Psoas muscle (tissue), 8 donors: ENCODE data around the gene DCP2. TPM values are rescaled to one million over a fixed set of nuclear protein-coding genes. Genes with fewer than 3 reads are reported as not detected.

Experiments used
- ATAC-seq, 4 donors: fragments of 200-7000 bp; cut with Tn5 transposase; one replicate each; pipeline ENCODE4 v1.9.1; 2020; ENCODE audit warnings: moderate library complexity in 3 of 4, mild to moderate bottlenecking in 2 of 4
- DNase-seq, 2 donors: peaks; one replicate each; pipeline ENCODE4 v3.0.0-alpha.2; 2020
- H3K27ac ChIP-seq: fragments of 200-600 bp; one replicate; pipeline ENCODE4 v1.8.0; 2022
- H3K27me3 ChIP-seq, 3 donors: fragments of 200-600 bp in 1 of 3; one replicate each; pipeline versions ENCODE4 v1.6.1 to v1.8.0; 2013 to 2022; ENCODE audit warnings: low read length in 2 of 3, mild to moderate bottlenecking in 2 of 3, moderate library complexity in 1 of 3; ENCODE audit not compliant: insufficient read depth in 3 of 3
- H3K36me3 ChIP-seq, 2 donors: fragments of 200-600 bp in 1 of 2; one replicate each; pipeline versions ENCODE4 v1.6.1 to v1.8.0; 2013 to 2022; ENCODE audit warnings: low read depth in 1 of 2, mild to moderate bottlenecking in 1 of 2, moderate library complexity in 1 of 2; ENCODE audit not compliant: insufficient read depth in 1 of 2
- H3K4me1 ChIP-seq: fragments of 200-600 bp; one replicate; pipeline ENCODE4 v1.8.0; 2022
- H3K4me3 ChIP-seq: fragments of 200-600 bp; one replicate; pipeline ENCODE4 v1.8.0; 2022; ENCODE audit warnings: mild to moderate bottlenecking
- H3K9me3 ChIP-seq: fragments of 200-600 bp; one replicate; pipeline ENCODE4 v1.8.0; 2022
- WGBS, 3 donors: extraction: QIAGEN DNeasy Blood & Tissue Kit; methylation state at CpG; one replicate each; pipeline versions ENCODE4 v1.1.6 to v1.1.7; 2013; 5-methylcytosine and 5-hydroxymethylcytosine counted together
- intact Hi-C, 2 donors: fragments of 100-400 bp; cut with DNase I; formaldehyde crosslinking; loops; one replicate each; pipeline versions ENCODE4 v1.11.0 to v1.14.2; 2022
- polyA plus RNA-seq, 3 donors: library from polyadenylated mRNA; stranded (reverse); fragments of 200-250 nt; gene quantifications; one replicate each; pipeline ENCODE4 v1.2.3, GENCODE V29; 2013
- total RNA-seq, 4 donors: library from RNA; stranded (reverse); fragmentation: NEBNext Ultra II Directional in 2 of 4; extraction: Animal tissue kit (Norgen Biotek cat#: 25700) in 2 of 4; gene quantifications; one replicate each; pipeline versions ENCODE4 v1.2.1 to v1.2.4, GENCODE V29; 2021 to 2023
- TF ChIP-seq, protein P1 (sequence below): fragments of 200-600 bp; IDR thresholded peaks from one replicate; pipeline ENCODE4 v1.8.0; 2022; ENCODE audit warnings: antibody characterized with exemption
- donor health status: healthy with polysubstance abuse.
- donor health status: DM: no; HTN: no; CAD: no; lungs with moderate emphysema.
- donor health status: Bipolar disorder and iron deficiency.
- donor health status: healthy.
- donor health status: DM: yes; HTN: yes; CAD: no.
- donor health status: DM: no; HTN: no; CAD: no.
- donor health status: DM: no; HTN: no; CAD: no.
- donor health status: DM: yes; HTN: yes; CAD: no.

The DCP2 gene
- total and polyA plus RNA-seq, 7 donors: 4.0 to 41.7 (median 20.2) TPM

DNA sequence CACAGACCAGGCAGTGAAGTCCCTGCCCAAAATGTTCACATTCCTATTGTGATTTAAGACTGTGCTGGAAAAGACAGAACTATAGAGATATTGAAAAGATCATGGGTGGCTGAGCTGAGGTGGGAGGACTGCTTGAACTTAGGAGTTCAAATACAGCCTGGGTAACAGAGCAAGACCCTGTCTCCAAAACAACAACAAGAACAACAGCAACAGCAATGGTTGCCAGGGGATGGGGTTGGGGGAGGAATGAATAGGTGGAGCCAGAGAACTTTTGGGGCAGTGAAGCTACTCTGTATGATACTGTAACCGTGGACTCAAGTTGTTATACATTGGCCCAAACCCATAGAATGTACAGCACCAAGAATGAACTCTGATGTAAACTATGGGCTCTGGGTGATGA, 88.2 kb downstream of the DCP2 start:
- TF ChIP-seq, protein P1, sequence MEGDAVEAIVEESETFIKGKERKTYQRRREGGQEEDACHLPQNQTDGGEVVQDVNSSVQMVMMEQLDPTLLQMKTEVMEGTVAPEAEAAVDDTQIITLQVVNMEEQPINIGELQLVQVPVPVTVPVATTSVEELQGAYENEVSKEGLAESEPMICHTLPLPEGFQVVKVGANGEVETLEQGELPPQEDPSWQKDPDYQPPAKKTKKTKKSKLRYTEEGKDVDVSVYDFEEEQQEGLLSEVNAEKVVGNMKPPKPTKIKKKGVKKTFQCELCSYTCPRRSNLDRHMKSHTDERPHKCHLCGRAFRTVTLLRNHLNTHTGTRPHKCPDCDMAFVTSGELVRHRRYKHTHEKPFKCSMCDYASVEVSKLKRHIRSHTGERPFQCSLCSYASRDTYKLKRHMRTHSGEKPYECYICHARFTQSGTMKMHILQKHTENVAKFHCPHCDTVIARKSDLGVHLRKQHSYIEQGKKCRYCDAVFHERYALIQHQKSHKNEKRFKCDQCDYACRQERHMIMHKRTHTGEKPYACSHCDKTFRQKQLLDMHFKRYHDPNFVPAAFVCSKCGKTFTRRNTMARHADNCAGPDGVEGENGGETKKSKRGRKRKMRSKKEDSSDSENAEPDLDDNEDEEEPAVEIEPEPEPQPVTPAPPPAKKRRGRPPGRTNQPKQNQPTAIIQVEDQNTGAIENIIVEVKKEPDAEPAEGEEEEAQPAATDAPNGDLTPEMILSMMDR: no peak
- no peak for DNase-seq
- Histone ChIP-seq H3K4me3 (no peak overlapping the region), H3K27ac (no peak overlapping the region), H3K4me1 (no peaks in the 10 kb centered on the region), H3K36me3 (peaks cover 3 to 23% of the 10 kb centered on the region in 2 donors), H3K27me3 (no peaks in the 10 kb centered on the region), H3K9me3 (no peaks in the 10 kb centered on the region)
- ATAC-seq: no peak
- 96 to 100% (median 100%) methylated on average over 1 of the region's 1 CpG for WGBS, 3 donors
- intact Hi-C loops: no loop called here

- ATAC-seq (no peak), DNase-seq (no peak)
- intact Hi-C loops: no loop called here
- H3K27me3 ChIP-seq: no peaks in the 10 kb centered on the region
- H3K4me3 ChIP-seq: no peak overlapping the region
- TF ChIP-seq, protein P1: no peak
- peaks cover 3 to 24% of the 10 kb centered on the region in 2 donors for H3K36me3 ChIP-seq
- no peak overlapping the region for H3K27ac ChIP-seq
- WGBS, 3 donors: 94 to 98% (median 97%) methylated on average over 2 of the region's 2 CpGs
- H3K9me3 ChIP-seq: no peaks in the 10 kb centered on the region
- no peaks in the 10 kb centered on the region for H3K4me1 ChIP-seq
These were observed 89.0 kb downstream of the DCP2 start for GRCh38 chr5:113065626-113066025.

DNA sequence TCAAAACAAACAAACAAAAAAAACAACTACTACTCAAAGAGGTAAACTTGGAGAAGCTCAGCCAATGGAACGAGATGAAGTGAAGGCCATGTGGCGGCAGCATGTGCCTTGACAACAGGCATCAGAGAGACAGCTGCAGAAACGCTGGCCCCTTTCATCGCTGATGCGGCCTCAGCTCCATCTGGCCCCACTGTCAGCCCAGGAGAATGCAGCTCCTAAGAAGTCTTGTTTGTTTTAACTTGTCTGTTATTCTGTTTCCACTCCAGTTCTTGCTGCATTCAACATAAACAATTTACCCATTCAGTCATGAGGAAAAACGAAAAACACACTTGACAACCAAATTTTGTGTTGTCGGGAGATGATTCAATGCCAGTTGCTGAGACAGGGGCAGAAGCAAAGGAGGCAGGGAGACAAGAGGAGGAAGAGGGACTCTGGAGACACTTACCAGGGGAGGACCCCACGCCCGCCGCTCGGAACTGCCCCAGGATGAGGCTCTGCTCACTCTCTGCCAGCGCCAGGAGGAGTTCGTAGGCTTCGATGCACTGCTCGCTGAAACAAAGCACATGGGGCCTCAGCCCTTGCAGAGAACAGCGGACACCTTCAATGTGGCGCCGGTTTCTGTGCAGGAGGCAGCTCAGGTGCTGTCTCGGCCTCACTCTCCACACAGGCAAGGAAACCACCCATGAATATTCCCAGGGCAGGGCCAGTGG, 91.2 kb downstream of the DCP2 start:
- H3K27me3 ChIP-seq: no peaks in the 10 kb centered on the region
- H3K36me3 ChIP-seq: peaks cover 5 to 27% of the 10 kb centered on the region in 2 donors
- TF ChIP-seq, protein P1: no peak
- no peaks in the 10 kb centered on the region for H3K9me3 ChIP-seq
- ATAC-seq: no peak
- WGBS, 3 donors: 81 to 89% (median 88%) methylated on average over 19 of the region's 19 CpGs
- DNase-seq: no peak
- intact Hi-C loops: no loop called here
- no peak overlapping the region for H3K4me3 ChIP-seq
- H3K27ac ChIP-seq: no peak overlapping the region
- H3K4me1 ChIP-seq: no peaks in the 10 kb centered on the region

DNA sequence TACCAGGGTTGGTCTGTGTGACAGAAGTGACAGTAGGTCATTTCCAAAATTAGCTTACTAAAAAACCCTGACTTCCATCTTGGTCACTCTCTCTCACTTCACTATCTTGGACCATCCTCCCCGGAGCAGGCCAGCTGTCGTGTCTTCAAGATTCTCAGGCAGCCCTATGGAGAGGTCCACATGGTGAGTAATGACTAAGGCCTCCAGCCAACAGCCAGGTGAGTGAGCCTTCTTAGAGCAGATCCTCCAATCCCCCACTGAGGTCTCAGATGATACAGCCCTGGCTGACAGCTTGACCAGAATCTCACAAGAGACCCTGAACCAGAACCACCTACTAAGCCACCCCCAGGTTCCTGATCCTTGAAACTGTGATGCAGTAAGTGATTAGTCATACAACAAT, 92.0 kb downstream of the DCP2 start:
- intact Hi-C loops: no loop called here
- TF ChIP-seq, protein P1: no peak
- 54 to 81% (median 75%) methylated on average over 2 of the region's 2 CpGs for WGBS, 3 donors
- Histone ChIP-seq H3K36me3 (peaks cover 5 to 21% of the 10 kb centered on the region in 2 donors), H3K9me3 (no peaks in the 10 kb centered on the region), H3K27me3 (no peaks in the 10 kb centered on the region), H3K4me3 (no peak overlapping the region), H3K27ac (no peak overlapping the region), H3K4me1 (no peaks in the 10 kb centered on the region)
- ATAC-seq (no peak), DNase-seq (no peak)

Other genes with a start within 250 kb of the DCP2 start
- gene APC, start 238.9 kb upstream of the DCP2 start, total RNA-seq: 10 to 100 TPM; 23.8 to 37.0 (median 29.6) TPM
- 10 to 100 TPM in 1 of 3 donors, 1 to 10 TPM in 2; 5.2 to 28.6 (median 6.7) TPM for gene APC, start 238.9 kb upstream of the DCP2 start, polyA plus RNA-seq
- 10 to 100 TPM; 32.9 to 44.5 (median 38.3) TPM for gene SRP19, start 115.5 kb upstream of the DCP2 start, total RNA-seq
- 10 to 100 TPM; 76.8 to 98.1 (median 94.8) TPM for gene SRP19, start 115.5 kb upstream of the DCP2 start, polyA plus RNA-seq
- gene REEP5, start 54.6 kb upstream of the DCP2 start, total RNA-seq: 10 to 100 TPM; 66.1 to 83.6 (median 80.2) TPM
- gene REEP5, start 54.6 kb upstream of the DCP2 start, polyA plus RNA-seq: 10 to 100 TPM; 35.5 to 76.7 (median 46.7) TPM